Left colon (tissue), 2 donors: Measurements from ENCODE around the gene CSH2. TPM values are rescaled to one million over a fixed set of nuclear protein-coding genes. Genes with fewer than 3 reads are reported as not detected.

ENCODE experiments used
- ATAC-seq: fragments of 200-7000 bp; cut with Tn5 transposase; one replicate; pipeline ENCODE4 v1.9.1; 2020; ENCODE audit warnings: mild to moderate bottlenecking, moderate library complexity
- DNase-seq, 2 donors: peaks; one replicate each; pipeline ENCODE4 v3.0.0-alpha.2; 2020
- intact Hi-C, 2 donors: fragments of 100-400 bp; cut with DNase I in 1 of 2; cut with micrococcal nuclease in 1 of 2; formaldehyde crosslinking; loops; one replicate each; pipeline versions ENCODE4 v1.11.2 to v1.14.0; 2022; cut with DNase I, micrococcal nuclease
- total RNA-seq, 2 donors: library from RNA; stranded (reverse); fragmentation: NEBNext Ultra II Directional; extraction: Animal tissue kit (Norgen Biotek cat#: 25700); gene quantifications; one replicate each; pipeline ENCODE4 v1.2.1, GENCODE V29; 2021
- donor health status: DM: no; HTN: no; CAD: no.
- donor health status: DM: yes; HTN: yes; CAD: no.

Gene CSH2
- total RNA-seq, 2 donors from 2014 or later = not detected

DNA sequence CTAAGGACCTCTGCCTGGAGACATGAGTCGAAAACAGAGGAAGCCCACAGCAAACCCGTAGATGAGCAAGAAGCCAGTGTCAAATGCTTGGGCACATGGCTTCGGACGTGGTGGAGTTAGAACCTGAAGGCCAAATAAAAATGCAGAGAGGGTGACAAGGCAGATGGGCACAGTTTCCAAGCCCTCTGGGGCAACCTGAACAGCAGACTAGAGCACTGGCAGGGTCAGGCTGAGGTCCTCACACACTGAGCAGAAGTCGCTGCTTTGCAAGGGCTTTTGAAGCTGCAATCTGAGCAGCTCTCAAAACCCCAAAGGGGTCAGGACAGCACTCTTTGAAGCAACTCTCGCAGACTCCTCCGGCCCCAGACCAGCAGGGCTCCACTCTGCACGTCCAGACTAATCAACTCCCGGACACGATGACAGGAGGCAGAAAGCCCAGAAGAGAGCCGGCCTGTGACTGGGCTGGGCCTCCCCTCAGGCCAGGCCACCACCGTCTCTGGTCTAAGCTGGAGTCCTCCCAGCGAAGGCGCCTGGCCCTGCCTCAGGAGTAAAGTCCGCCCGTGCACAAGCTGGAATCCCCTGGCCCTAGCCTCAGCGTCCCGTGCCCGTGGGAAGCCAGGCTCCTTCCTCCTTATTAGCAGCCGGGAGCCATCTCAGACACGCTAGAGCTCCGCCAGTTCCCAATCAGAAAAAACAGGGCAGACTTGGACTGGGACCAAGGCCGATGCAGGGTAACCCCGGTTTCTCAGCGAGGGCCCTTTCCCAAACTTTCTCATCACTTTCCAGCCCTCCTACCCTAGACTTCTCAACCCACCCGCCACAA is 31.9 kb downstream of the CSH2 start:
- intact Hi-C loops = no loop called here
- ATAC-seq = peak; percentile 49
- peak; percentile 67 to 73 for DNase-seq

- ATAC-seq = no peak
- intact Hi-C loops = no loop called here
- DNase-seq = no peak
These were observed 32.7 kb downstream of the CSH2 start for GRCh38 chr17:63840591-63841349.

DNA sequence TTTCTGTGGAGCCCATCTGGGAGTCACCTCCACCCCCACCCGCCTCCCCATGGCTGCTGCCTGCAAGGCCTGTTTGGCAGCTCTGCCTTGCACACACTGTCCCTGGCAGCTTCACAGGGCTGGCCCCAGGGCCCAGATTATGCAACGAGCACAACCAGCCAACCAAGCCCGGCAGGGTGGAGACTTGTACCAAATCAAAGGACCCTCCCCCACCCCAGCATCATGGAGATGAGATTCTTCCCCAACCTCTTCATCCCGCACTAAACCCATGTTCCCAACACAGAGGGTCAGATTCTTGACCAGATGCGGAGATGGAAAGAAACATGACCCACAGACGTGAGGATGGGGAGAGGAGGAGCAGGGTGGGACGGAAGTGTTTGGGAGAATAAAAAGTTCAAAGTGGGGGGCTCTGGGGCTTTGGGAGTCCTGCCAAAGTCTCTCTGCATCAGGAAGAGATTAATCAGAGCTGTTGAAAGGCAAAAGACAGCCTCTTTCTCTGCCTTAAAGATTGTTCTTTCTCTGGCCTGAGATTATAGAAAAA is 34.8 kb downstream of the CSH2 start:
- DNase-seq (peak; percentile 54 to 90), ATAC-seq (no peak)
- intact Hi-C loops = no loop called here

GRCh38 chr17:63837962-63838600 is 35.4 kb downstream of the CSH2 start:
- no peak for ATAC-seq
- DNase-seq = no peak
- intact Hi-C loops = no loop called here

DNA sequence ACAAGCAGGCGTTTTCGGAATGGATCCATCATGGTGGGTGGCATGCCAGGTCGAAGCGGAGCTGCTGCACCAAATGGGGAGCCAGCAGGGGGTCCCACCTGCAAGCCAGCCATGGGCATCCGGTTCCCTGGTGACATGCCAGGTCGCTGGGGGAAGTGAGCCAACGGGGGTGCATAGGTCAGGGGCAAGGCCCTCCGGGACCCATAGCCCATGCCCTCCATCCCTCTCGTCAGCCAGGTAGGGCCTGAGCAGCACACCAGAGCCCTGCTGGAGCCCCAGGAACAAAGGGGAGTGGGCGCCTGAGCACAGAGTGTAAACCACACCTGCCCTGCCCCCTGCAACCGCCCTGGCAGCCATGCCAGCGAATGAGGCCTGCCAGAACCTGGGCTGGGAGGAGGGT is 36.0 kb downstream of the CSH2 start:
- DNase-seq = no peak
- intact Hi-C loops = no loop called here
- ATAC-seq = no peak

DNA sequence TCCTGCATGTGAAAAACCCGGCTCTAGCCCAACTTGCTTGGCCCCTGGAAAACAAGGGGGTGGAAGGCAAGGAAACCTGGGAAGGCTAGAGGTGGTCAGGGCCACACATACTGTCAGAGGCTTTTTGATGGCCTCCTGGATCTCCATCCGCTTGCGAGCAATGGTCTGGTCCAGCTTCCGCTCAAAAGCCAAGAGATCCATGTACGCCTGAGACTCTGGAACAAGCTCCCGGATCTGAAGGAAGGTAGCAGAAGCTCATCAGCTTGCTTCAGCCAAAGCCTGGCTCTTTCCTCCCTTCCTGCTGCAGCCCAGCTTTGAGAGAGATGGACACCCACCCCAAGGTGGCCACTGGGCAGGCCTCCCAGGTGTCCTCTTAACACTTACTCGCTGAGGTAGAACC is 36.7 kb downstream of the CSH2 start:
- intact Hi-C loops = no loop called here
- ATAC-seq (no peak), DNase-seq (no peak)

GRCh38 chr17:63835167-63835720 is 38.2 kb downstream of the CSH2 start:
- ATAC-seq (no peak), DNase-seq (no peak)
- intact Hi-C loops = no loop called here

GRCh38 chr17:63834431-63835166 is 38.9 kb downstream of the CSH2 start:
- ATAC-seq (peak; percentile 67), DNase-seq (peak; percentile 54 to 55)
- intact Hi-C loops = no loop called here

DNA sequence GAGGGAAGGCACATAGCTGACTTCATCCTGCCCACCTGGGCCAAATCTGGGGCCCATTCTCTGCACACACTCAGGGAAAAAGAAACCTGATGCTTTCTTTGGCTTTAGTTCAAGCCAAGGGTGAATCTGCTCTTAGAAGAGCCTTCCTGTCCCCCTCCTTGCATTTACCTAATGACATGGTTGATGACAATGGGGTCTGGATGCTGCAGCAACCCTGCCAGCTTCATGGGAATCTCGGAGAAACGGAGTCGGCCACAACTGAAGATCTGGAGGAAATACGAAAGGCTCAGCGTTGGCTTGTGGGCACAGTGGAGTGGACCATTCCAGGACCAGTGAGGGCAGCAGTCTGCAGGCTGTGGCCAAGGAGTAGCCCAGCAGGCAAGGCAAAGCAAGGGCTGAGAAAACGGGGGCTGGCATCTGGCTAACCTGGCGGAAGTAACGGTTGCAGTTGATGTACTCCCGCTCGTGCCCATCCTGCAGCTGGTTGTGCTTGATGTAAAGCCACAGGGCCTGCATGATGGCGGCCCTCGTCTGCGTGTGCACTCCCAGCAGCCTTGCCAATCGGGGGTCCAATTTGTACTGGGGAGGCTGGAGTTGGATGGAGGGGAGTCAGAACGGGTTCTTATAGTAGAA is 39.6 kb downstream of the CSH2 start:
- DNase-seq = no peak
- intact Hi-C loops = no loop called here
- ATAC-seq = no peak

DNA sequence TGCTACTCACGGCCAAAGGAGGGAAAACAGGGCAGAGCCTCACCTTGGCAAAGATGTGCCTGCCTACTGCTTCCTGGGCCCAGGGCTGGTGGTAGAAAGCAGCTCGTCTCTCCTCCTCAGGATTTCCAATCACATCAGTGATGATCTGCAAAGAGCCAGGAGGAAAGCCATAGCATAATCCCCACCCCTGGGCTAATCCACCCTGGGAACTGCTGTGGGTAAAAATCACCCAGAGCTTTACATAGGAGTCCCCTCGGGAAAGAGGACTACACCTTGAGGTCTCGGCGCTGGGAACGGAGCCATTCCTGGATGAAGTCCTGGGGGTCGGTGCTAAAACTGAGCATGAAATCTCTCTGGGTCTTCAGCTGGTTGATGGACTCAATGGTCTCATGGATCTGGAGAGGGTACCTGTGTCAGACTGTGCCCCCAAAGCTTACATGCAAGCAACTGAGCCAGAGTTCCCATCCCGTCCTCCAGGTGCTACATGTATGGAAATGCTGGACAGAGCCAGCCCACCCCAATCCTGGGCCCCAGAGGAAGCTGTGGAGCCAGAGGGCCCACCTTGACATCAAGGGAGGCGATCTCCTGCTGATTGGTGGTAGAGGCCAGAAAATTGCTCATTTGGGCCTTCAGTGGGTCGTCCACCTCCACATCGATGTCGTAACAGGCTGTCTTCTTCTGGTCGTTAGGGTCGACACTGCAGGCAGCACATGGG is 40.3 kb downstream of the CSH2 start:
- intact Hi-C loops = no loop called here
- no peak for DNase-seq
- ATAC-seq = no peak

GRCh38 chr17:63832455-63832854 is 41.0 kb downstream of the CSH2 start:
- no peak for DNase-seq
- intact Hi-C loops = no loop called here
- ATAC-seq = no peak

GRCh38 chr17:63832014-63832413 is 41.5 kb downstream of the CSH2 start:
- intact Hi-C loops = no loop called here
- no peak for DNase-seq
- no peak for ATAC-seq

- ATAC-seq (no peak), DNase-seq (no peak)
- intact Hi-C loops = no loop called here
These were observed 42.0 kb downstream of the CSH2 start for GRCh38 chr17:63831505-63831904.

- no peak for ATAC-seq
- intact Hi-C loops = no loop called here
- DNase-seq = no peak
These were observed 42.5 kb downstream of the CSH2 start for GRCh38 chr17:63830904-63831491.

DNA sequence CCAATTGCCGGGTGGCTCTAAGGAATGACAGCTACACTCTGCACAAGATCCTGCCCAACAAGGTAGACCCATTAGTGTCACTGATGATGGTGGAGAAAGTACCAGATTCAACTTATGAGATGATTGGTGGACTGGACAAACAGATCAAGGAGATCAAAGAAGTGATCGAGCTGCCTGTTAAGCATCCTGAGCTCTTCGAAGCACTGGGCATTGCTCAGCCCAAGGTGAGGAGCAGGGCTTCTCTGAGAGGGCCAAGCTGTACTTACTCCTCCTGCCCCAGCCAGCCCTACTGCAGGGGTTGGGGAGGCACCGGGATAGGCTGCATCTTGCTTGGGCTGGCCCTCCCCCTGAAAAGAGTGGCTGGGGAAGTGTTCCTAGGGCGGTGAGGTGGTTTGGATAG is 43.2 kb downstream of the CSH2 start:
- no peak for DNase-seq
- intact Hi-C loops = no loop called here
- no peak for ATAC-seq

DNA sequence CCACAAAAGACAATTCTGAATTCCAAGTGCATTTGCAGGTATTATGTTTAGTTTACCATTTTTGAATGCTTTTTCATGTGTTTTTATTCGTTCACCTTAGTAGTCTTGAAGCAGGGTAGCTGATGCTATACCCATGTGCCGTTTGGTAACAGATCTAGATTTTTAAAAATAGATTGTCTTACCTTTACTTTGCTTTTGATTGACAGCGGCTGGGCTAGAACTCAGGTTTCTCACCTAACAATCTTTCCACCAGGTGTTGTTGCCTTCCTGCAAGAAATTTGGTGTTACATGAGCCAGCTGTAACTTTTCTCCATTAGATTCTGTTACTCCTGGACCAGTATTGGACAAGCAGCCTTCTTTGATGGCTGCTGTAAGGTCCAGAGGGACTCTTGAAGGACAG is 44.5 kb downstream of the CSH2 start:
- intact Hi-C loops = no loop called here
- ATAC-seq (no peak), DNase-seq (no peak)

DNA sequence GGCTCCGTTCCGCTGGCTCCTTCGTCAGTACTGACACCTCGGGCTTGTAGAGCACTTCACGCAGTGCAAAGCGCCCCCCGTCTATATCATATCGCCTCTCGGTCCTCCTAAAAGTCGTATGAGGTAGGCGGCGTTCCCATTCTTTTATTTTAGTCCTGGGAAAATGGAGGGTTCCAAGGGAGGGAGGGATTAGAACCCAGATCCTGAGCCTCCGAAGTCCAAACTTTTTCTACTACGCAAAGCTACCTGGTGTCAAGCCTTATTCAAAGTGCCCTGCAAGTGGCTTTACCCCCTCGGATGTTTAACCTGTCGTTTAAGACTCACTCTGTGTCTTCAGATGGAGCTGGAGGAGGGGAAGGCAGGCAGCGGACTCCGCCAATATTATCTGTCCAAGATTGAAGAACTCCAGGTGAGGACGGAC is 45.7 kb downstream of the CSH2 start:
- intact Hi-C loops = no loop called here

More for the DNA sequence above, 45.7 kb downstream of the CSH2 start:
- ATAC-seq (no peak), DNase-seq (no peak)
